Measurements from ENCODE around the gene PLCB1.
"Not testable (repeated sequence)": the region's sequence is repeated elsewhere in the genome, so short reads cannot be mapped to it uniquely, and the experiment has no call there.

PLCB1 gene

DNA sequence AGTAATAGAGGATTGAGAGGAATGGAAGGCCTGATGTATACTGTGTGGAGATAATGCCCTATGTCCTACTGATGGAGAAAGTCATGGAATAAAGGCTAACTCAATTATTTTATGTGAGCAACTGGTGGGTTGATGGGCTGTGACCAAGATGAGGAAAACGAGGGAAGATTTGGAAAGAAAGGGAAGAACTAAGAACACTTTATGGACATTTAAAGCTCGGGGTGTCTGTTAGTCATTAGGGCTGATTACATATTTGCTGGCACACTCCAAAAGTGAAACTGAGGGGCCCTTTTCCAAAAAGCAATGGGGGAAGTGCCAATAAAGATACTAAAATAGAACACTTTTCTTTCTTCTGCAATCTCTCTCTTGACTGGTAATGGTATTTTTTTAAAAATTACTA is 439.5 kb downstream of the PLCB1 start:
- no peak for DNase-seq

DNA sequence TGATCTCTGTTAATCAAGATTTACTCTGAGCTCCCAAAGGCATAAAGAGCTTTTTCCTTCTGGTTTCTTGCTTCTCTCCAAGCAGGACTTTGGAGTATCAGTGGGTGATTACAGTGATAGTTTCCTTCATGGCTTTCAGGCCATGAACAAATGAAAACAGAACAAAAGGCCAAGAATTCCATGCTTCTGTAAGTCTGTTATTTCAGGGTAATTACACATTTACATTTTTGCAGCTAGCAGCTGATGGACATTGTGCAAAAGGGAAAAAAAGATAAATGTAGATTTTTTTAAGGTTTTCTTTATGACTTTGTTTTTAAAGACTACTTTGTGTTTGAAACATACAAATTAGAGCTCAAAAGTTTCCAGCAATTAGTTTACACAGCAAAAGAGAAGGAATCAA is 441.6 kb downstream of the PLCB1 start:
- DNase-seq, result no peak

DNA sequence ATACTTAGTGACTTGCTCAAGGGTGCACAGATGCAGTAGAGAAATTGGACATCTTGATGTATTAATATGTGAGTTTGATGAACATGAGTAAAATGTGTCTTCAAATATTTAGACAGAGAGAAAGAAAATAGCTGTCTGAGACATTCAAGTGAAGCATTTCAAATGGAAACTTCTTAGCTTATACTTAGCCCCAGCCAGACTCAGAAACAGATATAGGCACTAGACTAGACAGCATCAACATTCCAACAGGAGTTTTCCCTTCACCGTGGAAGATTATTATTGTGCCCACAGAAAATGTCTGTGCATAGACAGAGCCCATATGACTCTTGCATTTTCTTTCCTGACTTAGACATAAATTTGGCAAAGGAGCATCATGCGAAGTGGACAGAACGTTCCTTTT is 443.0 kb downstream of the PLCB1 start:
- no peak for DNase-seq

DNA sequence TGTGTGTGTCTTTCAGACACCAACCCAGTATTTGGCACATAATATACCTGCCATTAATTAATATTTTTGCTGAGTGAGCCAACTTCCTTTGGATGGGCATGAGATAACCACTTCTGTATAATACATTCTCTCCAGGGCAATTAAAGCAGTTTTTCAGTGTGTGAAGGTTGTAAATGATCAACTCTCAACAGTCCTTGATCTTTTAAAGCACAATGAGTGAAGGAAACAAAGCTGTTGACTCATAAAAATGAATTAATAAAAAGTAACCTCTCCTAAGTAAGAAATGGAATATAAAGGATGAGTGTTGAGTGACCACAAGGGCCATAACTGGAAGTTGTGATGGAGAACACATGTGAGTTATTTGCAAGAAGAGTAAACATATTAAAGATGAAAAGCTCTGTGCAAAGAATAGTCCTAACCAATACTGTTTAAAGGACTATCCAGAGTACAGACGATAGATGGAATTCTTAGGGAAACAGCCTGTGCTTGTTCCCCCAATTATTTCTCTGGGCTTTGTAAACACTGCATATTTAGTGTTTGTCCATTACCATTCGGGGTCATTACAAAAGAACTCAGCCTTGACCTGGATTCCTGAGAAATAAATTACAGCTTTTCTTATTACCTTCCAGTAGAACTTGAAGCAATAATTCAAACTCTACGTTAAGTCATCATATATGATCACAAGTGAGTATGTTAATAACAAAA is 446.2 kb downstream of the PLCB1 start:
- no peak for DNase-seq

DNA sequence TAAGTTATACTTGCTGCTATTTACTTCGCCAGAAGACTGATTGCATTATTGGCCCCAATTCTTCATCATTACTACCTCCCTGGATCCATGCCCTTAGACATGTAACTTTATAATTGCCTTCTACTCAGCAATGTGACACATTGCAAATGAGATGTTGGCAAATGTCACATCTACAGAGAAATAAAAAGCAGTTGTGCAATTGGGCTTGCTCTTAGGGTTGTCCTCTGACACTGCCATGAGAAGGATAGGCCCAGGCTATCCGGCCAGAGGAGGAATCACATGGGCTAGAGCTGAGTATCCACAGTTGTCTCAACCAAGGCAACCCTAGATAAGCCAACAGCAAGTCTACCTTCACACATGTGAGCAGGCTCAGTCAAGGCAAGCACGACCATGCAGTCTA is 447.0 kb downstream of the PLCB1 start:
- no peak for DNase-seq

DNA sequence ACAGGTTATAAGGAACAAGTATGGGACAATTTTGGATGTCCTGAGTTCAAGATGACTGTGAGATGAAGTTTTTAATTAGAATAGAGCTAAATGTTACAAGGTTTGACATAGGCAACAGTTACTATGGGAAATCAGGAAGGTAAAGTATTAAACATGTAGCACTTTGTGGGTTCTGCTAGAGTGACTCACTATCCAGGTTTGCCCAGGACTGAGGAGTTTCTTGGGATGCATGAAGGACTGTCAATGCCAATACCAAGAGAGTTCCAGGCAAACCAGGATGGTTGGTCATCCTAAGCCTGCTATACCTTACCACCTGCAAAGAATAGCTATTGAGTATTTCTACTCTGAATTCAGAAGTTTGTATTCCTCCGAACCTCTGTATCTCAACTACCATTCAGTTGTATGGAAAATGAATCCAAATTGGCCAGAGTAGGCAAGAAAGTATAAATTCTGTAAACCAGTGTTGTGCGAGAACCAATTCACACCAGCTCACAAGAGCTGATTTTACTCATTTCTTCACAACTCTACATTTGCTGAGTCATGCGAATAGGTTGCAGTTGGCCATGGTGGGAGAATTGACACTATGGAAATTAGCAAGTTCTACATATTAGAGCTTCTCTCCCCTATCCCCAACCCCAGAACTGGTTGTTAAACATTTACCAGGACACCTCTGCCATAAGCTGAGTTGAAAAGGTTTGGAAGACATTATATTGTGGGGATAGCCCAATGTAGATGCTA is 449.5 kb downstream of the PLCB1 start:
- DNase-seq, result no peak

DNA sequence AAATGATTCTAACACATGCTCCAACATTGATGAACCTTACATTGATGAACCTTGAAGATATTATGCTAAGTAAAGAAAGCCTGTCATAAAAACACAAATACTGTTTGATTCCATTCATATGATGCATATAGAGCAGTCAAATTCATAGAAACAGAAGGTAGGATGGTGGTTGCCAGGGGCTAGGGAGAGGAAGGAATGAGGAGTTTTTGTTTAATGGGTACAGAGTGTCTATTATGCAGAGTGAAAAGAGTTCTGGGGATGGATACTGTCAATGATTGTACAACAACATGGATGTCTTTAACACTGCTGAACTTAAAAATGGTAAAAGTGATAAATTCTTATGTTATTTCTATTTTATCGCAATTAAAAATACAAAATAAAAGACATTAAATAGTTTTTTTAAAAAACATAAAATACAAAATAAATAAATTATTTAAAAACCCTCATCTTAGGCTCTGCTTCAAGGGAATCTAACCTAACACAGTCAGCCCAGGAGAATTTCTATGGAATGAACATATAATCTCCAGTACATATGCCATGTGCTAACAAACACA is 451.0 kb downstream of the PLCB1 start:
- DNase-seq, result no peak

DNA sequence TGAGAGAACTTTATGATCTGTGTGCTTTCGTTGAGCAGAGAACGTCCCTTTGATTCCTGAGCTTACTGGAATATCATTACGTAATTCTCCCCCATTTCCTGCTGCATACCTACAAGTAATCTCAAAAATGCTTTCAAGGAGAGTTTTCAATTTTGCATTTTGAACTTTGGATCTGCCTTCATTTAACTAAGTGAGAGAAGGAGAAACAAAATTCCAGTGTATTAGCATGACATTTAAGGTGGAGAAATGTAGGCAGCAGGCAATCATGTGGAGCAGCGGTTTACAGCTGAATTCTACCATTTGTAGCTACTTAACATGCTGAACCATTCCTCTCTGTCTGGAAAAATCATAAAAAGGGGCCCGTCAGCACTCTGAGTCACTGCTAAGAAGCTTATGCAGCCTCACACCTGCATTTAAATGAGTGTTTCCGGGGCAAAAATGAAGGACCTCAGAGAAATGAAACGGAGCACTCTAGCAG is 451.5 kb downstream of the PLCB1 start:
- no peak for DNase-seq

DNA sequence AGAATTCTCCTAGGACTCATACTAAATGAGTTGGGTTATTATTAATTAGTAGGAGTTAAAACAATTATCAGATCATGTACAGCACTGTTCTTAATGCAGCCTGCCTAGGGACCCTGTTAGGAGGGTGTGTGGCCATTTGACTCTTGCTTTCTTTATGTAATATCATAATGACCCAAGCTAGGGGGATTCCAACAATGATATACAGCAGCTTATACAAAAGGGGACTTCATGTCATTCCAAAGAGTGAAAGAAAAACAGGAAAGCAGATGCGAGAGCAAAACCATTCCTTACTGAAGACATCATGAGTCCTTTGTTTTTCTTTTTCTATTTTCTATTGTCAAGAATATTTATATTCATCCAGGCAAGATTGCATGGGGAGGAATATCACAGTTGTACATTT is 455.2 kb downstream of the PLCB1 start:
- DNase-seq, result no peak

DNA sequence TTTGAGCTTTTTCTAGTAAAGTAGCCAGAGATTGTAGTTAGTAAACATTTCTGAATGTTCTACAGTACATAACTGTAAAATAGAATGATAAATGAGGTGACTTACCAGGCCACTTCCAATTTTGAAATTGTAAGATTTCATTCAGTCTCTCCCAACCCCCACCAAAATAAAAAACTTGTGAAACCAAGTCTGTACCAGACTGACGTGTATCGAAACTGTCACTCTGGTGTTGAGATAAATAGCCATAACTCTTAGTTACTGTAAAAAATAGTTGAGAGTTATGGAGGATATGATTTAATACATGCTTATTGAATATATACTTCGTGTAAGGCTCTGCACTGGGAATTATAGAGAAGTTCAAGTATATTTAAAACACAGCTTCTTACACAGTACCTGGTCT is 455.7 kb downstream of the PLCB1 start:
- no peak for DNase-seq

DNA sequence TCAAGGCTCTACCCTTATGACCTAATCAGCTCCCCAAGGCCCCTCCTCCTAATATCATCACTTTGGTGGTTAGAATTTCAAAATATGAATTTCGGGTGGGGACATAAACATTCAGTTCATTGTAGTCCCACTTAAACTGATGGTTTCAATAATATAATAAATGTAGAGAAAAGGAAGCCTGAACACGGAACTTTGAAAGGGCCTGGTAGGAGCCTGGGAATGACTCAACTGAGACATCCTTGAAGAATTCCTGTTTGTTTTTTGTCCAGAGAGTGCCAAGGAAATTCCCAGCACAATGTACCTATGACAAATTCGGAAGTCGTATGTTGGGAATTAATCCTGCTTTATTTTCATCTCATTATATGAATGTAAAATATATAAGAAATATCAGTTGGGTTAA is 457.9 kb downstream of the PLCB1 start:
- DNase-seq, result no peak

DNA sequence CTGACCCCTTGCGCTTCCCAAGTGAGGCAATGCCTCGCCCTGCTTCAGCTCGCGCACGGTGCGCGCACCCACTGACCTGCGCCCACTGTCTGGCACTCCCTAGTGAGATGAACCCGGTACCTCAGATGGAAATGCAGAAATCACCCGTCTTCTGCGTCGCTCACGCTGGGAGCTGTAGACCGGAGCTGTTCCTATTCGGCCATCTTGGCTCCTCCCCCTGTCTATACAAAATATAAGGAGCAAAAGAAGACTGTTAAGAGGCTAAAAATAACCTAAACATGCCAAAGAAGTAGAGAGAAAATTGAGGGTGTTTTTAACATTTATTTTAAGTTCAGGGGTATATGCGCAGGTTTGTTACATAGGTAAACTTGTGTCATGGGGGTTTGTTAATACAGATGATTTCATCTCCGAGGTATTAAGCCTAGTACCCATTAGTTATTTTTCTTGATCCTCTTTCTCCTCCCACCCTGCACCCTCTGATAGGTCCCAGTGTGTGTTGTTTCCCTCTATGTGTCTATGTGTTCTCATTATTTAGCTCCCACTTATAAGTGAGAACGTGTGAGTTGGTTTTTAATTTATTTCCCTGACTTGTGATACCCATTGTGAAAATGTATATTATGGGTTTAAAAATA is 469.0 kb downstream of the PLCB1 start:
- DNase-seq, result not testable (repeated sequence)

DNA sequence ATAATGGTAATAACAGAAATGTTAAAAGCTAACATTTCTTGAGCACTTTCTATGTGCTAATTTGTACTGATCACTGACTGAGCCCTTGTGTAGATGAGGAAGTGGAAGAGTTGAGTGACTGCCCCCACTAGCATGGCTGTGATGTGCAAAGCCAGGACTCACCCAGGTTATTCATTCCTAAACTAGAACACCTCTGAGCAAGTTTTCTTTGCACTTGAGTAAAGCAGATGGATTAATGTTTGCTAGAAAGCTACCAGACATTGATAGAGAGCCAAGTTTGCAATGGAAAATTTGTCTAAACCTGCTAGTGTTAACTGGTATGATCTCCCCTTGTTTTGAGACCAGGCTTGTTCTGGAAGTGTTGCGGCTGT is 469.5 kb downstream of the PLCB1 start:
- DNase-seq, result no peak

DNA sequence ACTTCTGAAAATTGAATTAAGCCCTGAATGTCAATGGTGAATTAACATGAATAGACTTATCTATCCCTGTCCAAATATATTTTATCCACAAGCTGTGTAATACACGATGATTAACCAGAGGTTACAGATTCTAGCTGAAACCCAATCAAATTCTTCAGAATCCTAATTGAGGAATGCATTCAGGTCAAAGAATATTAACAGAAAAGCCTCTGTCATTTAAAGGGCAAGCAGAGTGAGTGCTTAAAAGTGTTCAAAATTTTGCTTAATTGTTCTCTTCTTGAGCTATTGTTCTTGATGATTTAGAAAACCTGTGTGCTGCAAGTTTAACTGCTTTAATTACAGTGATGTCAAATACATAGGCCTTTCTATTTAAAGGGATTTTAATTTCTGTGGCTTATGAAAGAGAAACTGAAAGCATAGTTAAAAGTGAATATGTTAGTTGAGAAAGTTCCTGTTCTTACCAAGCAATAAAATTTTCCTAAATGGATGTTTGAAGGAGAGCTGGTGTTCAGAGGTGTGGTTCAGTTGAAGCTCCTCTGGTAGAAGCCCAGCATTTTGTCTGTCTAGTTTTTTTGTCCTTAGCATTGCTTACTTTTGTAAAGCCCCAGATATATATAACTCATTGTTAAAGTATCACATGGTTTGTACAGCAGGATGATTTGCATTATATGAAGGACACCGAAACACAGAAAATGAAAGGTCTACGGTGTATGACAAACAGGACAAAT is 470.5 kb downstream of the PLCB1 start:
- DNase-seq, result peak in 1 of 2 donors; percentile 11

DNA sequence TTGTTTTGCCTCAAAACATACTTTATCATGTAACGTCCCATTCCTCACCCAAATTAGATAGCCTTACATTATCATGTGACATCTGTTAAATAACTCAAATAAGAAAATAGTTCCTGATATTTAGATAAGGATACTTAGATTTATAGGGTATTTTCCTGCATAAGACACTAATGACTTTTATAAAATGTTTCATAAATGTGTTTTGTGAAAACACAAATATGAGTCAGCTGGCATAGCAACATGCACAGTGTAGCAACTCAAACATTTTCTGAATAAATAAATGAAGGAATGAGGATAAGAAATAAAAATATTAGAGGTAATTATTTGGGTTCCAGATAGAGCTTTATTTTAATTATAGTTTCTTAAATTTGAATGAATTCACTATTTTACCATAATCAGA is 476.4 kb downstream of the PLCB1 start:
- DNase-seq, result no peak

DNA sequence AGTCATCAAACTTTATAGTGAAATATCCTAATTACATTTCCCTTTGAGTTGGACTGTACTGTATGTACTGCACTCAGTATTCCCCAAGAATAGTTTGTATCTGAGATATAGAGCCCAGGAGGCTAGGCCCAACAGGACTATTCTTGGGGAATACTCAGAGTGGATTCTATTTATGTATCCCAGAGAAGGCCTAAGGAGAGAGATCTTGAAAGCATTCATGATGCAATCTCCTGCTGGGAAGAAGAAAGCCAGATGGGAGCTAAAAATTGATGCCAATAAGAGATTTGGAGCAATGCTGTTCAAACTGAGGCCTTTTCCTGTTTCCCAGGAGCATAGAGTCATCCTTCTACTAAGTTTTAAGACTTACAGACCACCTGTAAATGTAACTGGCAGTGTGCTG is 484.7 kb downstream of the PLCB1 start:
- DNase-seq, result no peak

DNA sequence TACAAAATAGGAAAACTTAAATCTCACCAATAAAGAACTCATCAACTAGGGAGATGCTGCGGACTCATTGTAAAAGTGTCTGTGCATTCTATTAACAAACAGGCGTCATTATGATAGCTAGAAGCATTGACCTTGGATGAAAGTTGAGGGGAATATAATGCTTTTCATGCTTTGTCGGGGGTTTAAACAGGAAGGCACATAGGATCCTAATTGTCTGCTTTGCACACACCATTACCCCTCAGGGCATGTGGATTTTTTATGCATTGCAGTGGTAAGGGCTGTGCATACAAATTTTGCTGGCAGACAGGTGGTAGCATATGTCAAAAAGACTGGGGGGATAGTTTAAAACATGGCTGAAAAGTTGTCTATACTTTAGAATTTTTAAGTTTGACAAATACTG is 488.9 kb downstream of the PLCB1 start:
- no peak for DNase-seq

DNA sequence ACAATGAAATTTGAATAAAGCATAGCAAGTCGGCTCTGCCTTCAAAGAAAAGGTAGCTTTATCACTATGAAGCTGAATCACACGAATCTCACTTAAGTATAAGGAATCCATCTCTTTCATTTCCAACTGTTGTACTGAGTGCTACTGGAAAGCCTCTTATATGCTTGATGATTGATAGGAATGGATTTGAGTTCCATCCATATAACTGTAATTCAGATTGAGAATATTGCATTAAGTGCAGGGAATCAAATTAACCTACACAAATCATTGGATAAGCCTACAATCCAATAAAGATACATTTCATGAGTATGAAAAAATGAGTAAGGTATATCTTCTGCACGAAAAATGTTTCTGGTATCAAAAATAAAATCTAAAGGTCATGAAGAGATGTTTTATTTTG is 492.0 kb downstream of the PLCB1 start:
- no peak for DNase-seq

DNA sequence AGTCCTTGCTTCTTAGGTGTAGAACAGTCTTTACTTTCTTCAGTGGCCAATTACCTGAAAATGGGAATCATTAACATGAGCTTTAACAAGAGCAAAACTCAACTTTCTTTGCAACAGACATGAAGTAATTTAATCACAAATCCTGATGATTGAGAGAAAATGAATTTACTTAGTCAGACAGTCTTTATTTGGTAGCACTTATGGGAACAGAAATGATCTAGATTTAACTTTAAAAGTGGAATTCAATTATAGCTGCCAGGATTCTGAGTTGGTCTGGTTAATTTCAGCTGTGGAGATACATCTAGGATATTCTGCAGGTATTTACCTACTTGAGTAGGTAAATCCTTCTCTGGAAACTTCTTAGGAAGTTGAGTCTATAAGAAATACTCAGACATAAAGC is 492.6 kb downstream of the PLCB1 start:
- no peak for DNase-seq

DNA sequence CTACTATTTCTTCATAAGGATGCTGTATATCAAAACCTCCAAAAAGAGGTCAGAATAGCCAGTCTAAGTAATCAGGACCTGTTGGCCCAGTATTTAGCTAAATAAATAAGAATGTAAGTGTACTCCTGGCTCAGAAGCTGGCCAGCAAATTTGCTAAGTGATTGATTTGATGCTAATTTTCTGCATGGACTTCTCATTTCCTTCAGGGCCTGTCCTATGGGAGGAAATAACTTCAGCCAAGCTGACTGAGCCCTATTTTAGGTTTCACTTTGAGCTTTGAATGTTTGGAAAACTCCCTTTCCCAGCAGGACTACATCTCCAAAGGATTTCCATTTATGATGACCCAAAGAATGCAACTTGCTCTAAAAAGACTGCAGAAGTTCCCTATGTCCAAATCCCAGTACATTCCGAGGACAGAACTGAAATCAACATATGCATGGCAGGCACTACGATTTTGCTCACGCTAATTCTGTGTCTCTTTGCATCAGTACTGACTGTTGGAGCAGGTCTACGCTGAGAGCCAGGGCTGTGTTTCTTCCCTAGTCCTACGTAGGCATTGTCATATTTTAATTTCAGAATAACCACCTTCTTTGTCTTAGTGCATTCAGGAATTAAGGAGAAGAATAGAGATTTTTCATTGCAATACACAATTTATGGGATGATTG is 495.4 kb downstream of the PLCB1 start:
- no peak for DNase-seq

DNA sequence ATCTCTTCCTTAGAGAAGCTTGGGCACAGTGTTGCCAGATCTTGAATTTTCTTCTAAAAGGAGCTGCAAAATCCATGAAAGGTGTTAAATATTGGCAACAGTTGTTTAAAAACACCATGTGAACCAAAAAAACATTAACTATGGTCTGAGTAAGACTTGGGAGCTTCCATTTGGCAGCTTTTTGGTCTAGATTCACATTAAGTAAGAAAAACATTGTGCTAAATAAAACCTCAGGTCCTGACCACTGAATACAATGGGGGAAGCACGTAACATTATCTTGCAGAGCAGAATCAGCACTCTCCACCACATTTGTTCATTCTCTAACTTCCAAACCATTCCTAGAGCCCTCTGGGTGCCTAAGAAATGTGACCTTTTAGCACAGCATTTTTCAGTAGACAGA is 499.2 kb downstream of the PLCB1 start:
- DNase-seq, result no peak

DNA sequence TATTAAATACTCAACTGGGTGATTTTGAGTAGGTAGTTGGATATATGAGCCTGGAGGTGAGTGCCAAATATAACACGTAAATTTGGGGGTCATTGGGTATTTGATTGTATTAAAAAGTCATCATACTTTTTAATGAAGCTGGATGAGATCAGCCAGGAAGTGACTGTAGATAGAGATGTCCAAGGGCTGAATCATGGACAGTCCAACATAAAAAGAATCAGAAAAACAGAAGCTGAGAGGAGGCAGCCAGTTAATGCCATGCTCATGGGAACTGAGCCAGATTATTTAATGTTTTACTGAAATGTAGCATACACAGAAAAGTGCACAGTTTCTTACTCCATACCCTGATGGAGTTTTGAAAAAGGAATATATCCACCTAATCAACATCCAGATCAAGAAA is 501.3 kb downstream of the PLCB1 start:
- DNase-seq, result no peak

Measured in CD4-positive, alpha-beta T cell treated with Interferon alpha-2 for 1 hour (primary cell).